NCI-H187 (cell line): ENCODE measurements around the gene LANCL2.
"Not testable (repeated sequence)": the region's sequence is repeated elsewhere in the genome, so short reads cannot be mapped to it uniquely, and the experiment has no call there.

Source experiments
- DNase-seq, 2 experiments: peaks; one replicate each; lab custom pipeline; 2025; lab: John Stamatoyannopoulos, UW

LANCL2 gene, protein sequence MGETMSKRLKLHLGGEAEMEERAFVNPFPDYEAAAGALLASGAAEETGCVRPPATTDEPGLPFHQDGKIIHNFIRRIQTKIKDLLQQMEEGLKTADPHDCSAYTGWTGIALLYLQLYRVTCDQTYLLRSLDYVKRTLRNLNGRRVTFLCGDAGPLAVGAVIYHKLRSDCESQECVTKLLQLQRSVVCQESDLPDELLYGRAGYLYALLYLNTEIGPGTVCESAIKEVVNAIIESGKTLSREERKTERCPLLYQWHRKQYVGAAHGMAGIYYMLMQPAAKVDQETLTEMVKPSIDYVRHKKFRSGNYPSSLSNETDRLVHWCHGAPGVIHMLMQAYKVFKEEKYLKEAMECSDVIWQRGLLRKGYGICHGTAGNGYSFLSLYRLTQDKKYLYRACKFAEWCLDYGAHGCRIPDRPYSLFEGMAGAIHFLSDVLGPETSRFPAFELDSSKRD

DNA sequence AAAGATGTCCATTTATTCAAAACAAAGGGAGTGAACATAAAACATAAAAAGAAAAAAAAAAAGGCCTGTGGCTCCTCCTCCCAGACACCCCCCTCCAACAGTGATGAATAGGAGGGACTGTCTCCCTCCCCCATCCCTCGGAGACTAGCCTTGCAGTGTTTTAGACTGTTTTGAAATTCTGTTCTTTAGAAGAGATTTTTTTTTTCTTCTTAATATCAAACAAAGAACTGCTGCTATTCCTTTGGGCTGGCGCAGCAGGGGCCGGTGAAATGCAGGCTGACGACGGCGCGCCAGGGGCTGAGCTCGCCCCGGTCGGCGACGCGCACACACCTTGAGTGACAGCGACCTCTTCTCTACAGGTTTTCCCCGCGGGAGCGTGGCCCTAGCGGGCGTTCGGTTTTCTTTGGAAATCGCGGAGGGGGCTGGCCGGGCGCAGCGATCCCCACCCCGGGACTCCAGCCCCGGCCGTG lies at the start of gene LANCL2:
LANCL2 (plus strand) TSS at position 133 of the 470 bp plus-strand sequence. CDS start 689 bp downstream, outside the sequence.
- DNase-seq: peak in 1 of 2 experiments; percentile 60

DNA sequence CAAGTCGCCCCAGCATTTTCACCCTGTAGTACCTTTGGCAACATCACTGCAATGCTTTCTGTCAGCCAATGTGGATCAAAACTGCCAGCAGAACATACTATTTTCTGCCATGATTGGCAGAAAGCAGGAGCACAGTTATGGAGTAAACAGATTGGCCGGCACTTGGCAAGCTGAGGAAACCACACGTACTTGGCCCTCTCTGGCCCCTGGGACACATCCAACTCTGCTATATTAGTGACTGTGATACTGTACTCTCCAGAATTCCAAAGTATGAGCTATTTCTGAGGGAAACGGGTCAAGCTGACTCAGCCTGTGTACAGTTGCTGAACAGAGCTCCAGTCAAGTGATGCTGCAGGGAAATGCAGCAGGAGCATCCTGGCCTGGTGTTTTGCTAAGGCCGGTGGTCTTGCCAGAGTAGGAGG lies 39.8 kb upstream of the LANCL2 start:
- no peak for DNase-seq

DNA sequence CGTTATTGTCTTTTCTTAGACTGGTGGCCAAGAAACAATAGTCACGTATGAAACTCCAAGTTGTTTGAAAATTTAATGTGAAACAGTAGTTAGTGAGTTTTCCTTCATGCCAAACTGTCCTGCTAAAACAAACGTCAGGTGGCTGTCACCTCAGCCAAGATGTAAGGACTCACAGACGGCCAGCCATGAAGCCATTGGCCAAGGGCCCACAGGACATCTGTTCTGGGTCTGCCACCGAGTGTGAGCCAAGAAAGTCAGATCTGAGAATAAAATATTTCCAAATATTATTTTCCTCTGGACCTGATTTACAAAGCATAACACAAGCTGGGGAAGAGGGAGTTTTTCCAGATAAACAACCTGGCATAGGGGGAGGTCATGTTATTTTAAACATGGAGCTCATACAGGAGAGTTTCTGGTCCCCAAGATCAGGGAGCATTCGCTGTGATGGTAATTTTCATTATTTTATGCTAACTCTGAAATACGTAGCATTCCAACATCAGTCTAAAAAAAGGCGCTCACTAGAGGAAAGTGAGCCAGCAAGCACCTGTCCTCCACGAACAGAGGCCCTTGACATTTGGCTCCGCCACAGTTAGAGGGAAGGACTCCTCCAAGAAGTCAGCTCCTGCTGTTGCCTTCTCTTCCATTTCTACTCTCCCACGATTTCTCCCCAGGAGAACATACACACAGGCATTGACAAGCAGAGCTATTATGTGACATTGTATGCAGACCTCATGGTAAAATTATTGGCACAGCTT lies 38.9 kb upstream of the LANCL2 start:
- no peak for DNase-seq

DNA sequence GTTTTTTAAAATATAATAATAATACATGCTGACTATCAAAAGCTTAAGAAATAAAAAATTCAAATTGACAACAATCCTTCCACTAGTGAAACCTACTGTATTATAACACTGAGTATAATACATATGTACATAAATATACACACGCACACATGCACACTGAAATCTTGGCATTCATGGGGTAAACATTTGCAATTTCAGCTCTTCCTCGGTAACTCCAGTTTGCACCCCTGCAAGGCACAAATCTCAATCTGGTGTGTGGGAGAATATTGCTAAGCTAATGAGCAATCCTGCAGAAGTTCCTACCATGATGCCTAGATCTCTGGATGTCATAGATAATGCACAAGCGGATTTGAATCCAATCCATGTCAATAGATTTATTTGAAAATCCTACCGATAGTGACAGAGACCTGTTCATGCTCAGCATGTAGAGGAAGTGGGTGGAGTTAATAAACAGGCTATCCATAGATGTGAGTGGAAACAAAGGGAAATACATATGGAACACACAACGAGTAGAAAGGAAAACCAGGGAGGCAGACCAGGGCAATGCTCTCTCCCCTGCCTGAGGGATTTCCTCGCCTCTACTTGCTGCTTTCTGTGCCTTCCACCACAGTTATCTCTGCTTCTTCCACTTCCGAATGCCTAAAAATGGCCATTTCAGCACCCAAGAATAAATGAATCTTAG lies 38.1 kb upstream of the LANCL2 start:
- DNase-seq: no peak

DNA sequence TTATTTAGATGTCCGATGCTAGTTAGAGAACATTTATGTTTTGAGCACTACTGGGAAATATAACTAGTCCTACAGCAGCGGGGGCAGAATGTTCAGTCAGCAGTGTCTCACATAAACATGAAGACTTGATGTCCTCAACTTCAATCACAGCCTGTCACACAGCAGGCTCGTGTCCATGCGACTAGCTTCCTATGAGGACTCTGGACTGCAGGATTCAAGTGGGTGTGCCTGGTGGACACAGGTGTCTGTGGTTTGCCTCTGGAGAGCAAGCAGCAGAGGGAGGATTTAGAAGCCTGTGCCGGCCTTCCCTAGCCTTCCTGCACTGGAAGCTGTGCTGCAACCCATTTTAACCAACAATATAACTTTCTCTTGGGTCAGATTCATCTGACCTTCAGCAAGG lies 30.0 kb upstream of the LANCL2 start:
- DNase-seq: no peak

DNA sequence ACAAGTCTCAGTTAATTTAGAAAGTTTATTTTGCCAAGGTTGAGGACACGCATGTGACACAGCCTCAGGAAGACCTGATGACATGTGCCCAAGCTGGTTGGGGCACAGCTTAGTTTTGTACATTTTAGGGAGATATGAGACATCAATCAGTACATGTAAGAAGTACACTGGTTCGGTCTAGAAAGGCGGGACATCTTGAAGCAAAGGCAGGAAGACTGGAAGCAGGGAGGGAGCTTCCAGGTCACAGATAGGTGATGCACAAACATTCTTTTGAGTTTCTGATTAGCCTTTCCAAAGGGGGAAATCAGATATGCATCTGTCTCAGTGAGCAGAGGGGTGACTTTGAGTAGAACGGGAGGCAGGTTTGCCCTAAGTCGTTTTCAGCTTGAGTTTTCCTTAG lies 29.4 kb upstream of the LANCL2 start:
- no peak for DNase-seq

DNA sequence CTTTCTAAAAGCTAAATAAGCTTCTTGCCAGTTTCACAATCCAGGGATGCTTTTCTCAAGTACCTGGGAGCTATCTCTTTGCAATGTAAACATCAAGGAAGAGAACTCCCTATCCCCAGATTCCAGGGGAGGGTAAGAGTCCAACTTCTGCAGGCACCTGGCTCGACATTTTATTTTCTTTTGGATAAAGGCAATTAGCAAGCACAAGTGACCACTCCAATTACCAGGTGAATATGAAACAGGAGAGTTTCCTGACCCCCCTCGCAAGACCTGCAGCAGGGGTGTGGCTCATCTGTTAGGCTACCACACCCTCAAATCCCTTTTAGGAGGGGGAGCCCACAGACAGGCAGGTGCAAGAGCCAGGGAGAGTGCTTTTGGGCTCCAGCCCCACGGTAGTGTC lies 28.6 kb upstream of the LANCL2 start:
- DNase-seq: peak in 1 of 2 experiments; percentile 4

DNA sequence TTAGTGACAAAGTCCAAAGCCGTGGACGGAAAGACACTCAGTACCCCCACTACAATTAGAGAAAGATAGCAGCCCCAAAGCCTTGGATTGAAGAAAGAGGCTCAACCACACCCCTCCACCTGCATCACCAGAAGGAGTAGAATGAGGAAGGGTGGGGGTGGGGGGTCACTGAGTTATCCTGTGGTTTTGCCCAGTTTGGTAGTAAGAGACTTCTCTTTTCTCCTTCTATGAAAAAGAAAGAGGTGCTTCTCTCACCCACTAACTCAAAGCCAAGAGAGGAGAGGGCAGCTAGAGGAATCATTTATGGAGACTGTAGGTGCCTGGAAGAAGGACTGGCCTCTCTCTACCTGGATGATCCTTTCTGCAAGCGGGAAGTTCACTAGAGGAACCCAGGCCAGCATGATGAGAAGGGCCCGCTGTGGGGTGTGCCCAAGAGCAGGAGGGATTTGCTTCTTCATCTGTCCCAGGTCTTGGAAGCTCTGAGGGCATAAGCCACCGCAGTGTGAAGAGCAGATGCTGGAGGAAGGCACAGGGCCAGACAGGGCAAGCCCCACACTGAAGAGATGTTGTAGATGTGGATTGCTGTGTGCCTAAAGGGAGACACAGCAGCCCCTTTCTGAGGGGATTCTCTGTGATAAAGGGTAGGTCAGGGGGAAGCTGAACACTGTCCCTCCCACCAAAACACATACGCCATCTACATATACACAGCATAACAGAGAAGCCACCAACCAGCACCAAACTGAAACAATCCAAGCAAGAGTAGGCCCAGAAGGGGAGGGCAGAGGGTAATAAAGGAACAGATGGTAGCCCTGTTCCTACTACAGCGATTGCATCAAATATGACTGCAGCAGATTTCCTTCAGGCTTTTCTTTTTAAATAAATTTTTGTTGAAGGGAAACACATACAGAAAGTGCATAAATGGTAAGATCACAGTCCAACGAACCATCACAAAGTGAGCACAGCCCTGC lies 25.8 kb upstream of the LANCL2 start:
- no peak for DNase-seq

DNA sequence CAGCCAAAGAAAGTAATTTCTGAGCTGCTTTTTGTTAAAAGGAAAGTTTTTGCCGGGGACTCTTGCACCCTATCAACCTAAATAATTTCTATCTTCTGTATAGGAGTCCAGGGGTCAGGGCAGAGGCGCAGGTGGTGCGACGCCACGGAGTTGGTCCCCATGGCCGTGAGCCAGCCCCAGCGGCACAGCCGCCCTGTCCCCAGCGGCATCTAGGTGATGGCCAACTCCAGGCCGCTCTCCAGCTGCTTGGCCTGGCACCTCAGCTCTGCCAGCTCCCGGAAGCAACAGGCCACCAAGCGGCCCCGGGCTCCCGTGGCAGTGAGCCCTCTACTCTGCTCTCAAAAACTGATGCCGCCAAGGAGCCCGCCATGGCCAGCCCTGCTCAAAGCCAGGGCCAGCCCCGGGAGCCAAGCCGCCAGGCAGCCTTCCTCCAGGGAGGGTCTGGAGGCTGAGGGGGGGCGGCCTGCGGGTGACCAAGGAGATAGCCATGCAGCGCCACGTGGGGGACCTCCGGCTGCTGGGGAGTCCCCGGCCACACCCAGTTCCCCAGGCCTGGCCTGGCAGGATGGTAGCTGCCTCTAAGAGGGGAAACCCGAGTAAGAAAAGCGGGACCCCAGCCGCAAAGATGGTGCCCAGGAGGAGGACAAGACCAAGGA lies 22.8 kb upstream of the LANCL2 start:
- DNase-seq: no peak

DNA sequence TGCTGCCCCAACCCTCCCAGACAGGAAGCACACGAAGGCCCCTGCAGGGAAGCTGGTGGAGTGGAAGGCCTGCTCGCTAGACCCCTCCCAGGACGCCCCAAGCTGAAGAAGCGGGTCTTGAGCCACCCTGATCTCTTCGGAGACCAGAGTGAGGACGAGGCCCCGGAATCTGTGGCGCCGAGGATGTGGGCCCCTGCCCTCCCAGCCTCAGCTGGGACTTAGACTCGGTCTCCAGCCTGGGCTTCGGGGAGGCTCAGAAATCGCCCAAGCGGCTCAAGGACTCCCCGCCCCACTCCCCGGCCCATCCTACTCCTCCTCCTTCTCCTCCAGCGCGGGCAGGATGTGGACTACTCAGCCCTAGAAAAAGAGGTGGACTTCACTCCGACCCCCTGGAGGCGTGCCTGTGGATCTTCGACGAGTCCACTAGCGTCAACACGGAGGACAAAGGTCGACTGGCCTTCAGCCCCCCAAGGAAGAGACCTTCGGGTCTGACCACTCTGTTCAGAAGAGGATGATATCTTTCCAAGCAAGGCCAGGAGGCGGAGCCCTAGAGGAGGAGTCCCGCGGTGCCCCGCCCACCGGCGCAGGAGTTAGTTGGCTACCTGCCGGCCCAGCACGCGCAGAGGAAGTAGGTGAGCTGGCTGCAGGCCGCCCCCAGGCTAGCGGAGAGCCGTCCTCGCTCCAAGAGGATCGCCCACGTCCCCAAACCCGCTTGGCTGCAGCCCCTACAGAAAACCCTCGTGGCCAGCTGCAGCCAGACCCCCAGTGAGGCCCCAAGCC lies 21.9 kb upstream of the LANCL2 start:
- DNase-seq: no peak

DNA sequence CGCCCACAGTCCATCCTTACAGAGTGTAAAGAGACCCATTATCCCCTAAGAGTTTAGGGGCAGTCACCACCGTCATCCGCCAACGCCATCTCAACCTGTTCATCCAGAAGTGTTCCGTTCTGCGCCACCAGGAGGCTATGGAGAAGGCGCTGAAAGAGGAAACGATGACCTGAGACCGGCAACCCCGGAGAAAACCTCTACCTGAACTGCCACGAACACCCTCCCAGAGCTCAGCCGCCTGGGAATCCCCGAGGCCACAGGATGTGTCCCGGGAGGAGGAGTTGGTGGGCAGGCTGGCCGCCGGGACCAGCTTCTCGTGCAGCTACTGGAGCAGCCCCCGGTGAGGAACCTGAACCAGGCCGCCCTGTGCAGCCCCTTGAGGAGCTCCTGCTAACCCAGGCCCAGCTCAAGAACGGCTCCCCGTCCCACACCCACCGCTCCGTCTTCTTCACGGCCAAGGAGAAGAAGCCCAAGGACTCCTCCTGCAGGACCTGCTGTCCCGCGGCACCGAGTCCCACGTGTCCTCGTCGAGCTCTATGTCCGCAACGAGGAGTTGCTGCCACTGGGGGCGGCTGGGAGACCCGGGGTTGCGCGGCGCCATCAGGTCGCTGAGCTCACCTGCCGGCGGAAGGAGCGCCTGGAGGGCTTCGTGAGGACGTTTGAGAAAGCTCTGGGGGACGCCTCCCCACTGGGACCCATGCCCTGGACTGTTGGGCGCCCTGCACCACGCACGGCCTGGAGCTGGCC lies 21.1 kb upstream of the LANCL2 start:
- no peak for DNase-seq

DNA sequence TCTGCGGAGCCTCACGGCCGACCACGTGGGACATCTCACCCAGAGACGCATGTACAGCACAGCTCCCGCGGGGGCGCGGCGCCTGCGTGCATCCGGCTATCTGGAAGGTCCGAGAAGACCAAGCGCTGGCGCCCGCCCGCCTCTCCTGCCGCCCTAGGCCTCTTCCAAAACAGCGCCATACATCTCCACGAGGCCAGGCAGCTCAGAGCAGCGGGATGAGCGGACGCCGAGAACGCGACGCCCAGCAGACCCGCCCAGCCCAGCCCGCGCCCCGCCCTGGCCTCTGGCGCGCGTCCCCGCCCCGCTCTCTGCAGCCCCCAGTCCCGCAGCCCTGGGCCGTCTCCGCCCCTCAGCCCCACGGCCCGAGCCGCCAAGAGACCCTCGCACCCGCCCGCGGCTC lies 20.3 kb upstream of the LANCL2 start:
- no peak for DNase-seq

DNA sequence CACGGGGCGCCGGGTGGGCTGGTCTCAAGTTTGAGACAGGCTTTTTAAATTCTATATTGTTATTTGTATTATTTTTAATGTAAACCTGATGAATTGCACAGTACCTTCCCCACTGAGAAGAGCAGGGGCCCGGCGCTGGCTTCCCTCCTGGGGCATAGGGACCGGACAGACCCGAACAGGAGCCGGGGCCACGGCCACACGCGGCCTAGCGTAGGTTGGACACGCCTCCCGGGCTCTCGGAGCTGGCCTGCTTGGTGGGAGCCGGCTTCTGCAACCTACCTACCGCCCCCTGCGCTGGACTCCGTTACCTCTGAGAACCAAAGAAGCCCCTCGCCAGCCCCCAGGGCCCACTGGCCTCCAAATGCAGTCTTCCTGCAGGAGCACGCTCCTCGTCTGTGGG lies 19.8 kb upstream of the LANCL2 start:
- no peak for DNase-seq

DNA sequence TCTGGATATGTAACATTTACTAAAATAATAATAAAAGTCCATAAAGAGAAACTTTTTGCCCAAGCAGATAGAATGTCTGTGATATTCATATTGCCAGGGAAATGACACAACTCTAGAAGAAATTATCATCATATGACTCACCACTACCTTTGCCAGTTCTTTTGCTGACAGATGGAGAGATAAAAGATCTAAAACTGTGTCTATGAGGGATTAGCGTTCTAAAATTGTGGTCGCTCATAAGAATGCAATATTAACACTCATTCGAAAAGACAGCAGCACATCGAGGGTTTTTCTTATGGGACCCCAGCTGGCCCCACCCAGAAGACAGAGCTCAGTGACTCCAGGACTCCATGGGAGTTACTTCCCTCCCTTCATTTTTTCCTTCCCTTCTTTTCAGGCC lies 16.6 kb upstream of the LANCL2 start:
- no peak for DNase-seq

DNA sequence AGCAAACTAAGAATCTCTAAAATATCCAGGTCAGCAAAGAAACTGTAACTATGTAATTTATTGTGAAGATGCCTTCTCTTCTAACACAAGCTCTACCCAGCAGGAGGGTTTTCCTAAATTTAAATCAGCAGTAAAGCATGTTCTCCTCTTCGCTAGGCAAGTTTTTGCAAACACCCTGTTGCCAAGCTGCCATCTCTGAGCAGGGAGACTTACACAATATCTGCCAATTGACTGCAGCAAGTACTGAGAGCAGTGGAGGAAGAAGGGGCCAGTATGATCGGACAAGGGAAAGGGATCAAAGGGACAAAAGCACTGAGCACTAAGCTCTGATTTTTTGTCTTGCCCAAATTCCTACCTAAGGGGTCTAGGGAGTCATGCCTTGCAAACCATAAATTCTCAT lies 16.0 kb upstream of the LANCL2 start:
- DNase-seq: no peak

DNA sequence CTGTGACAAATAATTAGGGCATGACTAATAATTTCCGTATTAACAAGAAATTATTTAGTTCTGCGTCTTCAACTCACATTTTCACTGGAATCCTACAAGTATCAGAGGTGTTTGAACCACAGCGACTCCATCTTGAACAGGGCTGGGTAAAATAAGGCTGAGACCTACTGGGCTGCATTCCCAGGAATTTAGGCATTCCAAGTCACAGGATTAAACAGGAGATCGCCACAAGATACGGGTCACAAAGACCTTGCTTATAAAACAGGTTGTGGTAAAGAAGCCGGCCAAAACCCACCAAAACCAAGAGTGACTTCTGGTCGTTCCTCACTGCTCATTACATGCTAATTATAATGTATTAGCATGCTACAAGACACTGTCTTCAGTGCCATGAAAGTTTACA lies 14.9 kb upstream of the LANCL2 start:
- DNase-seq: no peak

DNA sequence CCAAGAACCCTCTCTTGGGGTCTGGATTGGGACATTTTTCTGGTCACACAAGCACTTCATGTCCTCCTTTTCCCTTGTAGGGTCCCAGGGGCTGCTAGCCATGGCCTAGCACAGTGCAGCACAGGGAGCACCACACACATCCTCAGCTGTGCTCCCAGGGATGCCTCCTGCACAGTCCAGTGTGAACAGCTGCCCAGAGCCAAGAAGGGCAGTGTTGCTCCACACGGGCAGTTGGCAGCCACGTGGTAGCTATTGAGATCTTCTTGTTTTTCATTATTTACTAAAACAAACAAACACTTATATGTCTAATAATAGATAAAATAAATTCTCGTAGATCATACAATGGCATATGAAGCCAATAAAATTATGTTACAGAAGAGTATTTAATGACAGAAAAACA lies 13.9 kb upstream of the LANCL2 start:
- no peak for DNase-seq

DNA sequence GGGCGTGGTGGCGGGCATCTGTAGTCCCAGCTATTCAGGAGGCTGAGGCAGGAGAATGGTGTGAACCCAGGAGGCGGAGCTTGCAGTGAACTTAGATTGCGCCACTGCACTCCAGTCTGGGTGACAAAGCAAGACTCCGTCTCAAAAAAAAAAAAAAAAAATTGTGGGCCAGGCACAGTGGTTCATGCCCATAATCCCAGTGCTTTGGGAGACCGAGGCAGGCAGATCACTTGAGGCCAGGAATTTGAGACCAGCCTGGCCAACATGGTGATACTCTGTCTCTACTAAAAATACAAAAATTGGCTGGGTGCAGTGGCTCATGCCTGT lies 12.2 kb upstream of the LANCL2 start:
- not testable (repeated sequence) for DNase-seq

DNA sequence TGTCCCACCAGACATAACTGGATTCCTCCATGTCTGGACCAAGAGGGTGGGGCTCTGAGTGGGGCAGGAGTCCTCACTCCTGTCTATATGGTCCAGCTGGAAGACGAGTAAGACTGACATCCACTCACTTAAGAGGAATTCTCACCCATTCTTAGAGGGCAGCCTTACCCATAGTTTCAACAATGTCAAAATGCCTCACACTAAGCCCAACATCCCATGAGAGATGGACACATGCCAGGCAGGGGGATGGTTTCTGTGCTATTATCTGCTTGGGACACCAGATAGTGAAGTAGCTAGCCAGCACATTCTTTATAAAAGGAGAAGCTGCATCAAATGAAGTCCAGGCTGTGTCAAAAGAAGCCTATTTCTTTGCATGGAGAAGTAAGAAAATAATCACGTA lies 4.7 kb upstream of the LANCL2 start:
- no peak for DNase-seq
